GM21786 (cell line): Measurements from ENCODE around the gene AMBP.

ENCODE experiments used
- ATAC-seq: cut with Tn5 transposase; IDR thresholded peaks from one replicate; pipeline ENCODE4 v1.9.1; 2021; ENCODE audit not compliant: unreplicated experiment

AMBP gene

DNA sequence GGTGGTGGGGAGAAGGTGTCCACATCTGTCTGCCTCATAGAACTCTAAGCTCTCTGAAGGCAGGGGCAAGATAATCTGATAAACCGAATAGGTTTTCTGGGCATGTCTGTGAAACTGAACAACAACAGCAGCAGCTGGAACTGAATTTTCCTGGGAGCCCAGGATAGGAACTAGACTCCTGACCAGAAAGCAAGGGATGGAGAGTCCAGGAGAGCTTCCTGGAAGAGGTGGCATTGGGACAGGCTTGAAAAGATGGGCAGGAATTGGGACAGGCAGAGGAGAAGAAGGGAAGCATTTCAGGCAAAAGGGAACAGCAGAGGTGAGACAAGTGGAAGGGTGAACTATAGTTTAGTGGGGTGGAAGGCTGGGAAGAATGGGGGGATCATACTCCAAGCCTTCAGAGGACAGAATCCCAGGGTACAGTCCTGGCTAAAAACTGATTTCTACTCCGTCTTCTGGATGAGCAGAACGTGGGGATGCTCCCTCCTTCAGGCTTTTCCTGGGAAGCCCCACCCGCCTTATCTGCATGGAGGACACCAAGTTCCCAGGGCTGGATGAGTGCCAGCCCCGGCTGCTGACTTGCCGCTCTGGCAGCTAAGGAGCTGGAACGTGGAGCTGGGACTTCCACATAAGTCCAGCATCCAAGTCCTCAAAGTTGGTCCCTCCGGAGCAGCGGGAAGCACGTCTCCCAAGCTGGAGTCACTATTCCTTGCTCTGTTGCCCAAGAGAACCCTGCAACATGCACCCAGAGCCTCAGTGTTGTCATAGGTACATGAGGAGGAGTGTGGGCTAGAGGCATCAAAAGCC, 34.9 kb upstream of the AMBP start:
- ATAC-seq: no peak

- no peak for ATAC-seq
Measured at GRCh38 chr9:114112325-114112724, 34.2 kb upstream of the AMBP start.

DNA sequence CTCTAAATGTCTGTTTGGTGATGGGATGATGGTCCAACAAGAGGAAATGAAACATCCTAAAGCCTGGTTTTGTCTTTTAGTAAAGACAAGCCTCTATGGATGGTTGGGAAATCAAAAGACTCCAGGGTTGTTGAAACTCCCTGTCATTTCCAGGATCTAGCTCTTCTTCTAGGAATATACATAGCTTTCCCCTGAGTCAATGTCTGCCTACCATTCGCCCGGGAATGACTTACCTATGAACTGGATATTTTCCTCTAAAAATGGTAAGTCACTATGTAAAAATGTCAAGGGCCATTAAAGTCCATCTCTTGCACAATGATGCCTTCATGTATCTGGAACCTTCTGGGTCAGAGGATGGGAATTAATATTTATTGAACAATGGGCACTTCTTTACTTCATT, 32.1 kb upstream of the AMBP start:
- ATAC-seq: no peak

DNA sequence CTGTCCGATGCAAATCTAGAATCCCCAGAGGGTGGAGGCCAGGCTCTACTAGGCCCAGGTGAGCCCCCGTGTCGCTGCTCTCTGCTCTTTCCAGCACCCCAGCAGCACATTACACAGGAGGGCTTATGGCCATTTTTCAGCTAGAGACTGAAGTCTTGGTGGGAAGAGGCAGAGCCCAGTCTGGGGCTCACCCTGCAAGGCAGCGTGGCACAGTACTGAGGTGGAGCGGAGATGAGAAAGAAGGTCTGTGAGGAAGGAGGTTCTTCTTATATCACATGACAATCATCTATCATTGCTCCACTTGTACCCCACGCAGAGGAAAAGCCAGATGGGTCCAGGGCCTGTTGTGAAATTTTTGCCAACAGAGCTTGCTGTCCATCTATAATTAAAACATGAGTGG, 31.0 kb upstream of the AMBP start:
- ATAC-seq: no peak

GRCh38 chr9:114108016-114108833, 30.1 kb upstream of the AMBP start:
- no peak for ATAC-seq

DNA sequence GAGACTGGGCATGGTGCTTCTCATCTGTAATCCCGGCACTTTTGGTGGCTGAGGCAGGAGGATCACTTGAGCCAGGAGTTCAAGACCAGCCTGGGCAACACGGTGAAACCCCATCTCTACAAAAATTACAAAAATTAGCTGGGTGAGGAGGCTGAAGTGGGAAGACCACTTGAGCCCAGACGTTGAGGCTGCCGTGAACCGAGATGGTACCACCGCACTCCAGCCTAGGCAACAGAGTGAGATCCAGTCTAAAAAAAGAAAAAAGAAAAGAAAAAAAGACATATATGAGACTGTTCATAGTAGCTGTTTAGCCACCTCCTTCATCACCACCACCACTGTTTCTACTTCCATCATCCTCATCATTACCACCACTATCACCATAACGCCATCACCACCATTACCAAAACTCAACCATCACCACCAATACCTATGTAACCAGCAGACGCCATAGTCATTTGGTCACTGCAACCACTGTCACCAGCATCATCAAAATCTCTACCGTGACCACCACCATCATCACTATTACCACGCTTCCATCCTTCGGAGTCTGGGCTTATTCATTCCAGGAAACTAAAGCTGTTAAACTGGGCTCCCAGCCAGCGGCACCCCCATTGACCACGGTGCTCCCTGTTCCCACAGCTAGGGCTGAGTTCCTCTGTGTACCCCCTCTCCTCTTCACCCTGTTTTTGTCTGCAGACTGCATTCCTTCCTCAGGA, 29.3 kb upstream of the AMBP start:
- no peak for ATAC-seq

DNA sequence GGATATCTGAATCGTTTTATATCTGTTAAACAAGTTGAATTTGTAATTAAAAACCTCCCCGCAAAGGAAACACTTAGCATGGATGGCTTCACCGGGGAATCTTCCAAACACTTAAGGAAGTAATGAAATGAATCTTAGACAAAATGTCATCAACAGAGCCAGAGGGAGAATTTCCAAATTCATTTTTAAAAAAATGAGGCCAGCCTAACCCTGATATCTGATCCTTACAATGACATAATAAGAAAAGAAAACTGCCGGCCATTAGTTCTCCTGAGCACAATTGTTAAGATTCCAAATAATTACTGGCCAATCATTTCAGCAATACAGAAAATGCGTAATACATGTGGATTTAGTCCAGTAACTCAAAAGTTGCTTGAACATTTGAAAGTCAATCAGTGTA, 27.1 kb upstream of the AMBP start:
- no peak for ATAC-seq

DNA sequence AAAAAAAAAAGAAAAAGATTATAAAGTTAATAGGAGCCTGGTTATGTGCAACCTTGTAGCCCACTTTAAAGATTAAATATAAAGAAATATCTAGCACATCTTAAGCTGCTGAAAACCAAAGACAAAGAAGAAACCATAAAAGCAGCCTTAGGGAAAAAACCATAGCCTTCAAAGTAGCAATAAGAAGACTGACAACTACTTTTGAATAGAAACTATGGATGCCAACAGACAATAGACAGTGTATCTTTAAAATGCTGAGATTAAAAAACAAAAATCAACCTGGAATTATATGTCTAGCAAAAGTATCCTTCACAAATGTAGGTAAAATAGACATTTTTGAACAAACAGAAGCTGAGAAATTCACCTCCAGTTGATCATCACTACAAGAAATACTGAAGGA, 24.4 kb upstream of the AMBP start:
- ATAC-seq: no peak

DNA sequence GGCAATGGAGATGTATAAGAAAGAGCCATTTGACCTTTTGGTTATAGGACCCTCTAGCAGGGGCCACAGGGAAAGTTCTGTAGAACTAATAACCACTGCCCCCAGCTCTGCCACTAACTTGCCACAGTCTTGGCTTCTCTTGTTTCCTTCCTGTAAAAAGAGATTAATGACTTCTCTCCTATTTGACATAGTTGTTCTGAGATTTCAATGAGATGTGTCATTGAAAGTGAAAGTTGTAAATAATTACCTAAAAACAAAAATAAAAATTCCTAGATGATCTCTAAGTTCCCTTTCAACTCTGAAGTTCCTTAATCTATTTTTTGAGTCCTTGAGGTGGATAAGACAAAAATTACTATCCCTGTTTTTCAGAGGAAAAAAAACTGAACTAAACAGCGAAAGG, 22.4 kb upstream of the AMBP start:
- ATAC-seq: no peak

- no peak for ATAC-seq
Measured at GRCh38 chr9:114099669-114100270, 21.7 kb upstream of the AMBP start.

GRCh38 chr9:114098936-114099668, 21.0 kb upstream of the AMBP start, which contains the start of gene KIF12:
Gene KIF12 (minus strand): TSS chr9:114099292. CDS start chr9:114099276, 16 bp downstream.
- no peak for ATAC-seq

DNA sequence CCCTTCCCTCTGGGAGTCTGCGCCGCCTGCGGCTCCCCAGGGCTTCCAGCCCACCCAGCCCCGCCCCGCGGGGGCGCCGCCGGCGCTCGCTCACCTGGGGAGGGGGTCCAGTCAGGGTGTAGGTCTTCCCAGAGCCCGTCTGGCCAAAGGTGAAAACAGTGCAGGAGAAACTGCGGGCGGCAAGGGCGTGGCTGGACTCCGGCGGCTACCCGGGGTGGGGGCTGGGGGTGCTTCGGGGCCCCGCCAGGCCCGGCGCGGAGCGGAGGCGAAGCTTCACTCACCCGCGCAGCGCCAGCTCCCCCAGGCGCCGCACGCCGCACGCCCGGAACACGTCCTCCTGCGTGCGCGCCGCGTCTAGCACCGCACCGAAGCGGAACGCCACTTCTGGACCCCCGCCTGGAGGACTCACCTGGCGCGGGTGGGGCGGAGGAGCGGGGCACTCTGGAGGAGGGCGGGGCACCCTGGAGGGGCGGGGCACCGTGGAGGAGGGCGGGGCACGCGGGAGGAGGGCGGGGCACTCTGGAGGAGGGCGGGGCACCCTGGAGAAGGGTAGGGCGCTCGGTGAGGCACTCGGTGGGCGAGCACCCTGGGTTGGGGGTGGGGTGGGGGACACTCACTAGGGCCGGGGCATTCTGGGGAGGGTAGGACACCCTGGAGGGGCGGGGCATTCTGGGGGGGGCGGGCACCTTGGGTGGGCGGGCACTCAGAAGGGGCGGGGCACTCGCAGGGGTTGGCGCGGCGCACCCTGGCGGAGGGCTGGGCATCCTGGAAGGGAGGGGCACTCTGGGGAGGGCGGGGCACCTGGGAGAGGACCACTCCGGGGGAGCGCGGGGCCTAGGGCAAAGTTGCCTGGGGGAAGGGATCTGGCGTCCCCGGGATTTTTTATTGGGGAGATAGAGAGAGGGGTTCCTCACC, 20.2 kb upstream of the AMBP start:
- ATAC-seq: no peak

GRCh38 chr9:114097613-114098020, 19.5 kb upstream of the AMBP start:
- ATAC-seq: no peak

GRCh38 chr9:114096866-114097612, 18.9 kb upstream of the AMBP start:
- ATAC-seq: no peak

DNA sequence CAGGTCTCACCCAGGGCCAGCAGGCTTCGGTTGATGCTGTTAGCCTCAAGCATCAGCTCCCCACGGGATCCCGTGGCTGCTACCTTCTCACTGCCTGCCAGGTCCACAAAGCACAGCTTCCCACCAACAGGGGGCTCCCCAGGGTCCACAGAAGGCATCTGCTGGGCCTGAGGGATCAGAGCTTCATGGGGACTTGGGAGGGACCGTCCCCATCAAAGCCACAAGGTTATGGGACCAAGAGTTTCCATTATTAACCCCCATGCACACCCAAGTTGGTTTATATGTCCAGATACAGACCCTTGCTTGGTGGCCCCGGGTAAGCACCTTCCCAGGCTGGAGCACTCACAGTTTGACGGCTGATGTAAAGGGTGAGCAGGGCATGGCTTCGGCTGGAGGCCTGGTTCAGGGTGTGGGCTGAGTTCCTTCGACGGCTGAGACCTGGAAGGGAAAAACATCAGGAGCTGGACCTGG, 18.0 kb upstream of the AMBP start:
- no peak for ATAC-seq

DNA sequence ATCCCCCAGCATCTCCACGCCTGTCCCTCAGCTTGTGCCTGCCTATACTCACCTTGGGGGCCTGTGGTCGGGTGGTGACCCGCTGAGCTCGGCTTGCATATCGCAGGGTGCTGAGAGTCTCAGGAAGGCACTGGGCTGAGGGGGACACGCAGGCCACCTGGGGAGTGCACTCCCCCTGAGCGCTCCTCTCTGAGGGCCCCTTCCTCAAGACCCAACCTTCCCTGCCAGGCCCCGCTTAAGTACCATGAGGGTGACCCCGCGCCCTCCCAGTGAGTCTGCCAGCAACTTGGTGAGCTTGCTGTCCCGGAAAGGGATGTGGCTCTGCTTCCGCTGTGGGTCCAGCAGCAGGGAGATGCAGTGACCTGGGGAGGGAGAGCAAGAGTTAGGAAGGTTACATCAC, 16.9 kb upstream of the AMBP start:
- ATAC-seq: no peak

GRCh38 chr9:114093761-114094505, 15.8 kb upstream of the AMBP start:
- ATAC-seq: no peak

DNA sequence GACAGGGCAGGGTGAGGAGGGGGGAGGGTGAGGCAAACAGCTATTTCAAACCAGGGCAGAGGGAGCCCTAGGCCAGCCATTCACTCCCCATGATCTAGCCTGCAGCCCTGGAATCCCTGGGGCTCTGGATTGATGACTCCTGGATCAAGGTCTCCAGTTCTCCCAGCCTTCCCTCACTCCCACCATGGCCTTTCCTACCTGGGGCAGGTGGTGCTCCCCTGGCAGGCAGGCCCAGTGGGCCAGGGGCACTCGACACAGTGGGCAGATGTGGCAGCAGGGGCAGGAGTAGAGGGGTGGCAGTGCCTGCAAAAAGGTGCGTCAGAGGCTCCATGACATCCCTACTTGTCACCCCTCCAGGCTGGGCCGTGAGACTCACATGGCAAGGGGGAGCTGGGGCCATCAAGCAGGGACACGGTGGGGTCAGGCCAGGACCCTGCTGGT, 15.0 kb upstream of the AMBP start:
- ATAC-seq: no peak
